NT2/D1 (cell line): Measurements from ENCODE around the gene DENND1B.

ENCODE experiments used
- DNase-seq: peaks from one replicate; pipeline ENCODE4 v3.0.0-alpha.2; 2011; ENCODE audit warnings: low read depth, low spot score
- H3K27me3 ChIP-seq: 2 replicates; pipeline ENCODE4 v1.6.0; 2011; ENCODE audit warnings: mild to moderate bottlenecking; ENCODE audit not compliant: insufficient read length, insufficient read depth
- H3K36me3 ChIP-seq: 2 replicates; pipeline ENCODE4 v1.6.1; 2011; ENCODE audit warnings: mild to moderate bottlenecking, low read length, mixed read lengths; ENCODE audit not compliant: insufficient read depth, insufficient read length
- H3K4me1 ChIP-seq: 2 replicates; pipeline ENCODE4 v1.5.1; 2011; ENCODE audit not compliant: insufficient read depth, insufficient read length
- H3K4me3 ChIP-seq: 2 replicates; pipeline ENCODE4 v1.5.1; 2011; ENCODE audit warnings: low read depth; ENCODE audit not compliant: insufficient read length
- H3K9ac ChIP-seq: 2 replicates; pipeline ENCODE4 v1.6.0; 2011; ENCODE audit warnings: low read depth; ENCODE audit not compliant: insufficient read length
- H3K9me3 ChIP-seq: 2 replicates; pipeline ENCODE4 v1.5.1; 2011; ENCODE audit warnings: mild to moderate bottlenecking, low read length; ENCODE audit not compliant: insufficient read depth
- SUZ12 ChIP-seq: IDR thresholded peaks from 2 replicates; pipeline ENCODE4 v1.6.1; 2011; ENCODE audit not compliant: insufficient read length, insufficient read depth; ENCODE audit errors: extremely low read depth
- YY1 ChIP-seq: IDR thresholded peaks from 2 replicates; pipeline ENCODE4 v1.6.1; 2011; ENCODE audit not compliant: insufficient read length, insufficient read depth
- ZNF274 ChIP-seq: IDR thresholded peaks from 2 replicates; pipeline ENCODE4 v1.6.1; 2011; ENCODE audit warnings: mild to moderate bottlenecking, low read depth, low read length

The DENND1B gene

GRCh38 chr1:197615693-197616011 is 159.6 kb downstream of the DENND1B start:
- H3K36me3 ChIP-seq, result no peaks in the 10 kb centered on the region
- no peak for TF ChIP-seq ZNF274
- TF ChIP-seq SUZ12, result no peak
- TF ChIP-seq YY1, result no peak

GRCh38 chr1:197614916-197615692 is 160.2 kb downstream of the DENND1B start:
- no peaks in the 10 kb centered on the region for H3K36me3 ChIP-seq
- H3K27me3 ChIP-seq, result no peaks in the 10 kb centered on the region
- H3K9me3 ChIP-seq, result no peaks in the 10 kb centered on the region
- DNase-seq, result peak; percentile 56
- no peak for TF ChIP-seq ZNF274
- no peak for TF ChIP-seq YY1
- TF ChIP-seq SUZ12, result no peak
- no peaks in the 10 kb centered on the region for H3K4me1 ChIP-seq
- no peak overlapping the region for H3K9ac ChIP-seq
- H3K4me3 ChIP-seq, result no peak overlapping the region

More at GRCh38 chr1:197615693-197616011, 159.6 kb downstream of the DENND1B start:
- H3K4me1 ChIP-seq, result no peaks in the 10 kb centered on the region
- H3K9ac ChIP-seq, result no peak overlapping the region
- H3K4me3 ChIP-seq, result no peak overlapping the region
- no peak for DNase-seq
- H3K9me3 ChIP-seq, result no peaks in the 10 kb centered on the region
- no peaks in the 10 kb centered on the region for H3K27me3 ChIP-seq

- TF ChIP-seq ZNF274, result no peak
- Histone ChIP-seq H3K36me3 (no peaks in the 10 kb centered on the region), H3K9ac (no peak overlapping the region), H3K4me1 (no peaks in the 10 kb centered on the region), H3K27me3 (no peaks in the 10 kb centered on the region), H3K9me3 (no peaks in the 10 kb centered on the region), H3K4me3 (no peak overlapping the region)
- DNase-seq, result no peak
Measured at GRCh38 chr1:197606168-197606845, 169.0 kb downstream of the DENND1B start.

- Histone ChIP-seq H3K4me1 (no peaks in the 10 kb centered on the region), H3K9me3 (no peaks in the 10 kb centered on the region), H3K27me3 (no peaks in the 10 kb centered on the region), H3K9ac (no peak overlapping the region), H3K4me3 (no peak overlapping the region), H3K36me3 (no peaks in the 10 kb centered on the region)
- no peak for DNase-seq
- TF ChIP-seq SUZ12 (no peak), YY1 (no peak), ZNF274 (no peak)
Measured at GRCh38 chr1:197604302-197604701, 171.0 kb downstream of the DENND1B start.

GRCh38 chr1:197600751-197601150 is 174.5 kb downstream of the DENND1B start:
- no peaks in the 10 kb centered on the region for H3K27me3 ChIP-seq
- TF ChIP-seq YY1 (no peak), SUZ12 (no peak), ZNF274 (no peak)
- no peak for DNase-seq
- H3K4me3 ChIP-seq, result no peak overlapping the region
- H3K9me3 ChIP-seq, result no peaks in the 10 kb centered on the region
- no peak overlapping the region for H3K9ac ChIP-seq
- no peaks in the 10 kb centered on the region for H3K4me1 ChIP-seq
- H3K36me3 ChIP-seq, result no peaks in the 10 kb centered on the region

- no peak for DNase-seq
- H3K36me3 ChIP-seq, result no peaks in the 10 kb centered on the region
- H3K9ac ChIP-seq, result no peak overlapping the region
- TF ChIP-seq ZNF274 (no peak), SUZ12 (no peak), YY1 (no peak)
- no peak overlapping the region for H3K4me3 ChIP-seq
- no peaks in the 10 kb centered on the region for H3K9me3 ChIP-seq
- H3K4me1 ChIP-seq, result no peaks in the 10 kb centered on the region
- no peaks in the 10 kb centered on the region for H3K27me3 ChIP-seq
Measured at GRCh38 chr1:197599789-197600188, 175.5 kb downstream of the DENND1B start.

GRCh38 chr1:197598935-197599334 is 176.3 kb downstream of the DENND1B start:
- Histone ChIP-seq H3K9ac (no peak overlapping the region), H3K4me3 (no peak overlapping the region), H3K27me3 (no peaks in the 10 kb centered on the region), H3K36me3 (no peaks in the 10 kb centered on the region), H3K9me3 (no peaks in the 10 kb centered on the region), H3K4me1 (no peaks in the 10 kb centered on the region)
- DNase-seq, result no peak
- TF ChIP-seq SUZ12, result no peak
